ENCODE data around the gene CELA2B. TPM values are rescaled to one million over a fixed set of nuclear protein-coding genes. Genes with fewer than 3 reads are reported as not detected.

The CELA2B gene
- total and polyA plus RNA-seq, 7 donors: 0.36 TPM; not detected in 6

- Histone ChIP-seq H3K4me3 (no peak overlapping the region), H3K9me3 (no peaks in the 10 kb centered on the region), H3K4me1 (peaks cover 20% of the 10 kb centered on the region), H3K27ac (peak overlapping the region; percentile 91), H3K36me3 (ENCODE audit: insufficient read depth in 1 of 2, low read depth in 1 of 2) (peaks cover 0 to 2% of the 10 kb centered on the region in 2 donors), H3K27me3 (ENCODE audit: insufficient read depth in 3 of 3, low read length in 2 of 3) (no peaks in the 10 kb centered on the region)
- intact Hi-C loops (cut with DNase I): no loop called here
- no peak for ATAC-seq
- TF ChIP-seq, protein P1, sequence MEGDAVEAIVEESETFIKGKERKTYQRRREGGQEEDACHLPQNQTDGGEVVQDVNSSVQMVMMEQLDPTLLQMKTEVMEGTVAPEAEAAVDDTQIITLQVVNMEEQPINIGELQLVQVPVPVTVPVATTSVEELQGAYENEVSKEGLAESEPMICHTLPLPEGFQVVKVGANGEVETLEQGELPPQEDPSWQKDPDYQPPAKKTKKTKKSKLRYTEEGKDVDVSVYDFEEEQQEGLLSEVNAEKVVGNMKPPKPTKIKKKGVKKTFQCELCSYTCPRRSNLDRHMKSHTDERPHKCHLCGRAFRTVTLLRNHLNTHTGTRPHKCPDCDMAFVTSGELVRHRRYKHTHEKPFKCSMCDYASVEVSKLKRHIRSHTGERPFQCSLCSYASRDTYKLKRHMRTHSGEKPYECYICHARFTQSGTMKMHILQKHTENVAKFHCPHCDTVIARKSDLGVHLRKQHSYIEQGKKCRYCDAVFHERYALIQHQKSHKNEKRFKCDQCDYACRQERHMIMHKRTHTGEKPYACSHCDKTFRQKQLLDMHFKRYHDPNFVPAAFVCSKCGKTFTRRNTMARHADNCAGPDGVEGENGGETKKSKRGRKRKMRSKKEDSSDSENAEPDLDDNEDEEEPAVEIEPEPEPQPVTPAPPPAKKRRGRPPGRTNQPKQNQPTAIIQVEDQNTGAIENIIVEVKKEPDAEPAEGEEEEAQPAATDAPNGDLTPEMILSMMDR (IDR thresholded peaks at IDR 0.05): no peak
- DNase-seq: no peak
- WGBS, 3 donors: 93 to 96% (median 93%) methylated on average over 4 of the region's 4 CpGs
These were observed 46.6 kb downstream of the CELA2B start for GRCh38 chr1:15522551-15522950.

GRCh38 chr1:15523104-15524020, 47.5 kb downstream of the CELA2B start:
- TF ChIP-seq, protein P1 (IDR thresholded peaks at IDR 0.05): no peak
- Histone ChIP-seq H3K4me3 (peak overlapping the region; percentile 87), H3K27ac (peak overlapping the region; percentile 91), H3K27me3 (ENCODE audit: insufficient read depth in 3 of 3, low read length in 2 of 3) (no peaks in the 10 kb centered on the region), H3K36me3 (ENCODE audit: insufficient read depth in 1 of 2, low read depth in 1 of 2) (no peaks in the 10 kb centered on the region), H3K4me1 (peaks cover 26% of the 10 kb centered on the region), H3K9me3 (no peaks in the 10 kb centered on the region)
- DNase-seq: no peak
- intact Hi-C loops (cut with DNase I): no loop called here
- WGBS, 3 donors: 38 to 41% (median 40%) methylated on average over 18 of the region's 18 CpGs
- no peak for ATAC-seq

DNA sequence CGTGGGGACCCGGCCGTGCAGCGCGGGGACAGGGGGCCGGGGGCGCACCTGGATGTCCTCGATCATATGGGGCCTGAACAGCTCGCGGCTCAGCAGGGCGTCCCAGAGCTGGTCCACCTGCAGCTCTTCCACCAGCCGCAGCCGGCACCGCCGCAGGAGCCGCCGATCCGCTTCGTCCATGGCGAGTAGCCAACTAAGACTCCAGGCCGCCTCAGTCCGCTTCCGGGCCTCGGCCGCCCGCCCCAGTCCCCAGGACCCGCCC, 48.0 kb downstream of the CELA2B start, which contains the start of gene CASP9:
TSS of gene CASP9 (minus strand) at position 195 of the 262 bp plus-strand sequence. CDS start at position 180, 15 bp downstream.
- DNase-seq (no peak), ATAC-seq (no peak)
- intact Hi-C loops (cut with DNase I): no loop called here
- TF ChIP-seq, protein P1 (IDR thresholded peaks at IDR 0.05): no peak
- Histone ChIP-seq H3K9me3 (no peaks in the 10 kb centered on the region), H3K27me3 (ENCODE audit: insufficient read depth in 3 of 3, low read length in 2 of 3) (no peaks in the 10 kb centered on the region), H3K27ac (peak within 1 kb of the TSS; percentile 91), H3K4me3 (peak within 1 kb of the TSS; percentile 87), H3K4me1 (peaks cover 26% of the 10 kb centered on the region), H3K36me3 (ENCODE audit: insufficient read depth in 1 of 2, low read depth in 1 of 2) (peaks cover 0 to under 1% of the 10 kb centered on the region in 2 donors)
- WGBS, 3 donors: 1% methylated on average over 18 to 27 of the region's 27 CpGs

- Histone ChIP-seq H3K36me3 (ENCODE audit: insufficient read depth in 1 of 2, low read depth in 1 of 2) (peaks cover 0 to 6% of the 10 kb centered on the region in 2 donors), H3K27ac (peak overlapping the region; percentile 91), H3K4me1 (peaks cover 26% of the 10 kb centered on the region), H3K4me3 (peak overlapping the region; percentile 87), H3K27me3 (ENCODE audit: insufficient read depth in 3 of 3, low read length in 2 of 3) (no peaks in the 10 kb centered on the region), H3K9me3 (no peaks in the 10 kb centered on the region)
- TF ChIP-seq, protein P1 (IDR thresholded peaks at IDR 0.05): no peak
- peak; percentile 100 for DNase-seq
- intact Hi-C loops (cut with DNase I): loop anchor here in 1 of 2 donors (5.0 kb wide), 2 partner anchors 93 to 213 kb away; partner anchors contain the start of genes DDI2 and SLC25A34
- WGBS, 3 donors: 0 to 1% (median 1%) methylated on average over 40 to 87 of the region's 88 CpGs
- ATAC-seq: peak; percentile 72 to 75 (median 74)
These were observed 48.6 kb downstream of the CELA2B start for GRCh38 chr1:15524283-15525049.
